Measurements from ENCODE around the gene RNF17.

The RNF17 gene

DNA sequence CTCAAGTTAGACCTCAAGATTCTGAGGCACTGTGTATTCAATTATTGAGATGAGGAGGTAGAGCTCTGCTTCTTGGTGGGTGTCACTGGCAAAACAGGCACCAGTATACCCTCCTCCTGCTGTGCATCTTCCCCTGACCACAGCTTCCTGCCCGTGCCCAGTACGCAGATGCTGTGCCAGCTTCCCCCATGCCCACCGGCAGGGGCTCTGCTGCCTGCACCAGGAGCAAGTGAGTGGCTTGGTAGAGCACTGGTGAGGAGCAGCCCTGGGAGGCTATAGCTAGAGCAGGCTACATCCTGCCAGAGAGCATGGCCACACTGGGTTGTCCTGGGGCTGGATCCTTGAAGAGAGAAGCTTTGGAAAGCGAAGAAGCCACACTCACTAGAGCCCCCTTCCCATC lies 21.0 kb upstream of the RNF17 start:
- POLR2A ChIA-PET (ENCODE audit: low non-redundant PET), result no interaction called here
- H3K27ac ChIP-seq, result no peak overlapping the region
- DNase-seq (ENCODE audit: low spot score), result no peak
- CTCF ChIA-PET, result interaction anchor here (0.8 to 1.1 kb wide), 2 partner anchors 226 to 291 kb away, joined by 3 to 4 read pairs; no protein-coding TSS in a partner anchor
- TF ChIP-seq, protein P1, sequence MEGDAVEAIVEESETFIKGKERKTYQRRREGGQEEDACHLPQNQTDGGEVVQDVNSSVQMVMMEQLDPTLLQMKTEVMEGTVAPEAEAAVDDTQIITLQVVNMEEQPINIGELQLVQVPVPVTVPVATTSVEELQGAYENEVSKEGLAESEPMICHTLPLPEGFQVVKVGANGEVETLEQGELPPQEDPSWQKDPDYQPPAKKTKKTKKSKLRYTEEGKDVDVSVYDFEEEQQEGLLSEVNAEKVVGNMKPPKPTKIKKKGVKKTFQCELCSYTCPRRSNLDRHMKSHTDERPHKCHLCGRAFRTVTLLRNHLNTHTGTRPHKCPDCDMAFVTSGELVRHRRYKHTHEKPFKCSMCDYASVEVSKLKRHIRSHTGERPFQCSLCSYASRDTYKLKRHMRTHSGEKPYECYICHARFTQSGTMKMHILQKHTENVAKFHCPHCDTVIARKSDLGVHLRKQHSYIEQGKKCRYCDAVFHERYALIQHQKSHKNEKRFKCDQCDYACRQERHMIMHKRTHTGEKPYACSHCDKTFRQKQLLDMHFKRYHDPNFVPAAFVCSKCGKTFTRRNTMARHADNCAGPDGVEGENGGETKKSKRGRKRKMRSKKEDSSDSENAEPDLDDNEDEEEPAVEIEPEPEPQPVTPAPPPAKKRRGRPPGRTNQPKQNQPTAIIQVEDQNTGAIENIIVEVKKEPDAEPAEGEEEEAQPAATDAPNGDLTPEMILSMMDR (conservative IDR thresholded peaks at IDR 0.05; ENCODE audit: low read depth), result no peak

DNA sequence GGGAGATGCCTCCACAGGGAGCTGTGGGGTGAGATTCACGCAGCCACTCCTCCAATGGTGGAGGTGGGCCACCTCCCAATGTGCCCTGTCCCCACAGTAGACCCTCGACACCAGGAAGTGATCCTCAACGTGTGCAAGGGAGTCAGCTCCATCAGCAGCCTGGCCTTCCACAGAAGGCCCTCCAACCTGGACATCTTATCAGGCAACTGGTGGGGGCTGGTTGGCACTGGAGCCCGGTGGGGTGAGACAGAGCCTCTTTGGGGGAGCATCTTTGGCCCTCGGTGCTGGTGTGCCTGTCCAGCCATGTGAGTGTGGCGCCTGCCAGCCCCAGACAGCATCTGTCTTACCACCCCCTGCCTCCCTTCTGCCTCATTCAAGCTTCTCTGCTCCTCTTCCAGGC lies 19.7 kb upstream of the RNF17 start:
- H3K27ac ChIP-seq, result no peak overlapping the region
- TF ChIP-seq, protein P1 (conservative IDR thresholded peaks at IDR 0.05; ENCODE audit: low read depth), result no peak
- CTCF ChIA-PET, result interaction anchor here (0.7 to 1.1 kb wide), 2 partner anchors 10 to 112 kb away, joined by 3 to 5 read pairs; no protein-coding TSS in a partner anchor
- POLR2A ChIA-PET (ENCODE audit: low non-redundant PET), result no interaction called here
- DNase-seq (ENCODE audit: low spot score), result no peak

- CTCF ChIA-PET, result no interaction called here
- H3K27ac ChIP-seq, result no peak overlapping the region
- POLR2A ChIA-PET (ENCODE audit: low non-redundant PET), result no interaction called here
- TF ChIP-seq, protein P1 (conservative IDR thresholded peaks at IDR 0.05; ENCODE audit: low read depth), result no peak
- no peak for DNase-seq (ENCODE audit: low spot score)
Observed at GRCh38 chr13:24745516-24745860, 18.5 kb upstream of the RNF17 start.

DNA sequence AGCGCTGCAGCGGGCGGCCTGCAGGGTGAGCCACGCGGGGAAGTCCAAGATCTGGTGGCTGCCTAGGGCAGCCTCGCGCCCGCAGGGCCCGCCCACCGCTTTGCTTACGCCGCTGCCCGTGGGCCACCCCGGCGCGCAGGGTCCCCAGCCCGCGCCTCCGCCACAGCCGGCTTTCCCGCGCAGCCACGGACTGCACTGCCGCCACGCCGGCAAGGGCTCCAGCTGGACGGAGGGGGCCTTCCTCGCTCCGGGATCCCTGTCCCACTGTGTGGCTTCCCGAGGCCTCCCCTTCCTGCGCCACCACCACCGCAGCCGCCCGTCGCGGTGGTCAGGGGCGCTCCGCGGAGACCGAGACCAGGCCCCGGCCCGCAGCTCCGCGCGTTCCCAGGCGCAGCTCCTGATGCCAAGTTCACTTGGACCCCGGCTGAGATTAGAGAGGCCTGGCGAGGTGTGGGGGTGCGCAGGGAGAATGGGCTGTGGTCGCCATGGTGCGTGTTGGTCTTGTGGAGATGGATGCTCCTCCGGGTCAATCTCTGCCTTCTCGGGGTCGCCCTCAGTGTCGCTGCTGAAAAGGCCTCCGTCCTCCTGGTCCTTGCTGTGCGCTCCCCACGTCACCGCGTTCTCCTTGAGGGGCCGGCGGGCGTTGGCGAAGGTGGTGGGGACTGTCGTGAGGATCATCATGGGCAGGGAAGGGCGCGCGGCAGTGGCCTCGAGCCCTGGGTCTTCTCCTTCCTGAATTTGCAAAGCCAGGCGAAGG lies 17.9 kb upstream of the RNF17 start:
- TF ChIP-seq, protein P1 (conservative IDR thresholded peaks at IDR 0.05; ENCODE audit: low read depth), result no peak
- POLR2A ChIA-PET (ENCODE audit: low non-redundant PET), result no interaction called here
- CTCF ChIA-PET, result no interaction called here
- no peak for DNase-seq (ENCODE audit: low spot score)
- H3K27ac ChIP-seq, result no peak overlapping the region

GRCh38 chr13:24746618-24747247 lies 17.2 kb upstream of the RNF17 start:
- no peak for DNase-seq (ENCODE audit: low spot score)
- ChIA-PET POLR2A (ENCODE audit: low non-redundant PET) (no interaction called here), CTCF (no interaction called here)
- TF ChIP-seq, protein P1 (conservative IDR thresholded peaks at IDR 0.05; ENCODE audit: low read depth), result no peak
- no peak overlapping the region for H3K27ac ChIP-seq

- TF ChIP-seq, protein P1 (conservative IDR thresholded peaks at IDR 0.05; ENCODE audit: low read depth), result no peak
- H3K27ac ChIP-seq, result no peak overlapping the region
- ChIA-PET CTCF (interaction anchor here (1.0 kb wide), 1 partner anchor 9 kb away, joined by 3 read pairs; no protein-coding TSS in a partner anchor), POLR2A (ENCODE audit: low non-redundant PET) (no interaction called here)
- no peak for DNase-seq (ENCODE audit: low spot score)
Observed at GRCh38 chr13:24747248-24748060, 16.5 kb upstream of the RNF17 start.
